Measurements from ENCODE around the gene PACS1.
"Not testable (repeated sequence)": the region's sequence is repeated elsewhere in the genome, so short reads cannot be mapped to it uniquely, and the experiment has no call there.

PACS1 gene

DNA sequence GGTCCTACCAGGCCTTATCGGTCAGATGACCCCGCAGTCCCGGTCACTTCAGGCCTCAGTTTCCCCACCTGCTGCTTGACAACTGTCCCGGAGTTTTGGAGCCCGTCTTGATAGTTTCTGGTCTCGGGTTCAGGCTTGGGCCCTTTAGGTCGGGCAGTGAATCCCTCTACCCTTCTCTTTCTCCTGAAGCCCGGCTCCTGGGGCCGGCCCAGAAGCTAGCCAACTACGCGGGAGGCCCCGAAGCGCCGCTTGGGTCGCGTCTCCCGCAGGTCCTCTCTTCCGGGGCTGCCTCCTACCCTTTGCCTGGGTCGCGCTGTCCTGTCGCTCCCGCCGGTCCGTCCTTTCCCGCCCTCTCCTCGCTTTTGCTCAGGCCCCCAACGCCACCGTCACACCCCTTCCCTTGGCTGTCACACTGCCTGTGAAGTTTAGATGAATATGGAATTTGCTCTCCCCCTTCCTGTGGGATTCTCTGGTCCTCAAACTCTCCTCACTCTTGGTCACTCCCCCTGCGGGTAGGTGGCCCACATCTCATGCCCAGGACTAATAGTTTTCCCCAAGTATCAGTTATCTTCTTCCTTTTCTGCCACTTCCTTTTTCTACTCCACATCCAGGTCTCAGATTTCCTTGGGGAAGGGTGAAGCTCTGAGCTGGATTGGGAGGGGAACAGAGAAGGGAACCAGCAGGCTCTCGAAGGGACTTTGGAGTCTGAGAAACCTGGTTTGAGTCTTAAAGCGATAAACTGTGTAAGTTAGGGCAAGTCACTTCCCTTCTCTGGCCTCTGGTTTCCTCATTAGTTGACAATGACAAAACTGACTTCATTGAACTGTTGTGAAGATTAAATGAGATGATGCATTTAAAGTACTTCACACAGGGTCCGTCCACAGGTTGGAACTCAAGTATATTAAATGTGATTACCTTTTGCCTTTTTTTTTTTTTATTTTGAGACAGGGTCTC is 199.2 kb downstream of the PACS1 start:
- peak overlapping the region; percentile 93 for H3K27ac ChIP-seq
- H4K20me1 ChIP-seq: peaks cover 54% of the 10 kb centered on the region
- H3K27me3 ChIP-seq: no peaks in the 10 kb centered on the region
- no peaks in the 10 kb centered on the region for H3K9me3 ChIP-seq
- peaks cover 25% of the 10 kb centered on the region for H3K4me1 ChIP-seq
- H3K4me2 ChIP-seq: peak overlapping the region; percentile 97
- peak overlapping the region; percentile 81 for H3K4me3 ChIP-seq
- H3K9ac ChIP-seq: peak overlapping the region; percentile 92
- no peak for TF ChIP-seq Cebpa-rat (IDR thresholded peaks at IDR 0.05)
- H3K36me3 ChIP-seq: peaks cover 59% of the 10 kb centered on the region

DNA sequence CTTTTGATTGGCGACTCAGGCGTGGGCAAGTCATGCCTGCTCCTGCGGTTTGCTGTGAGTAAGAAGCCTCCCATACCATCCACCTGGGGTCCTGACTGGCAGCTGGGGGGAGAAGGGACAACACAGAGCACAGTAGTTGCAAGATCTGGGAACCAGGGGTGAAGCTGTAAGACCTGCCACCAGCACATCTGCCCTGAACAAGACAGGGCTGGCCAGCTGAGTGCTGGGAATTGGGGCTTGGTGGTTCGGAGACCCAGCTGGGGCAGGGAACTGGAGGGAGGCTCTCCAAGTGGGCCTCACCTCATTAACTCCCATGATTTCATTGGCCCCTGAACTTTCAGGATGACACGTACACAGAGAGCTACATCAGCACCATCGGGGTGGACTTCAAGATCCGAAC is 201.7 kb downstream of the PACS1 start:
- Histone ChIP-seq H3K4me3 (no peak overlapping the region), H3K4me2 (no peak overlapping the region), H3K36me3 (peaks cover 63% of the 10 kb centered on the region), H4K20me1 (peaks cover 78% of the 10 kb centered on the region), H3K9ac (0 out of 2 replicates have a peak overlapping the region, but pooled peaks have one; percentile 10), H3K27me3 (no peaks in the 10 kb centered on the region), H3K4me1 (peaks cover 37% of the 10 kb centered on the region), H3K9me3 (no peaks in the 10 kb centered on the region), H3K27ac (no peak overlapping the region)
- TF ChIP-seq Cebpa-rat (IDR thresholded peaks at IDR 0.05): no peak

DNA sequence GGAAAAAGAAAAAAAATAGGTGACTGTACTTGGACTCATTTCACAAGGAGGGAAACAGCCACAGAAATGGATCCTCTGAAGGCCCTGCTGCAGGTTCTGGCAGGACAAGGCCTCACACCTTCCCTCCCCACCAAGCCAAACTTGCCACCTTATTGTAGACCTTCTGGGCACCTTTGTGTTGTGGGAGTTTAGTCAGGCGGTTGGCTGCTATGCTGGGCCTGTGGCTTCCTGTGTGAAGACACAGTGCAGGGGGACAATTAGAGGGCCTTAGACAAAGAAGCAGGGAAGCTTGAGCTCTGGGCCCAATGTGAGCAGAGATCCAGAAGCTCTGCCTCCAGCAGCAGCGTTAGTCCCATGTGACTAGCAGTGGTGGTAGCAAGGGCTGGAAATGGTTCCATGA is 202.5 kb downstream of the PACS1 start:
- Histone ChIP-seq H3K4me3 (no peak overlapping the region), H3K4me2 (no peak overlapping the region), H3K4me1 (peaks cover 40% of the 10 kb centered on the region), H3K27me3 (no peaks in the 10 kb centered on the region), H3K27ac (no peak overlapping the region), H3K36me3 (peaks cover 63% of the 10 kb centered on the region), H3K9ac (no peak overlapping the region), H4K20me1 (peaks cover 86% of the 10 kb centered on the region), H3K9me3 (no peaks in the 10 kb centered on the region)
- no peak for TF ChIP-seq Cebpa-rat (IDR thresholded peaks at IDR 0.05)

DNA sequence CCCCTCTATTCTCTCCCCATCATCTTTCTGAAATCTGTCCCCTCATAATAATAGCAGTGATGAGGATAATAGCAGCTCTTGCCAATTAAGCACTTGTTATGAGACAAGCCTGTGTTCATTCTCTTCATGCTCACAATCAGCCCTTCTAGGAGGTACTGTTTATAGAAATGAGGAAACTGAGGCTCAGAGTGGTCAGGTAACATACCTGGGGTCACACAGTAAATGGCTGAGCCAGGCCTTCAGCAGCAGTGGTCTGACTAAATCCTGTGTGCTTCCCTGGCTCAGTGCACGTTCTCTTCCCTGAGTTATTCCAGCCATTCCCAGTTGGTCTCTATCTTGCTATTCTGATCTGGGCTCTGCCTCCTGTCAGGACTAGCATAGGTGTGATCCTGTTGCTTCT is 204.1 kb downstream of the PACS1 start:
- H3K27ac ChIP-seq: no peak overlapping the region
- H3K9me3 ChIP-seq: no peaks in the 10 kb centered on the region
- no peaks in the 10 kb centered on the region for H3K27me3 ChIP-seq
- peaks cover 63% of the 10 kb centered on the region for H3K36me3 ChIP-seq
- no peak overlapping the region for H3K4me2 ChIP-seq
- H3K9ac ChIP-seq: no peak overlapping the region
- no peak overlapping the region for H3K4me3 ChIP-seq
- peaks cover 49% of the 10 kb centered on the region for H3K4me1 ChIP-seq
- peaks cover 85% of the 10 kb centered on the region for H4K20me1 ChIP-seq
- no peak for TF ChIP-seq Cebpa-rat (IDR thresholded peaks at IDR 0.05)

DNA sequence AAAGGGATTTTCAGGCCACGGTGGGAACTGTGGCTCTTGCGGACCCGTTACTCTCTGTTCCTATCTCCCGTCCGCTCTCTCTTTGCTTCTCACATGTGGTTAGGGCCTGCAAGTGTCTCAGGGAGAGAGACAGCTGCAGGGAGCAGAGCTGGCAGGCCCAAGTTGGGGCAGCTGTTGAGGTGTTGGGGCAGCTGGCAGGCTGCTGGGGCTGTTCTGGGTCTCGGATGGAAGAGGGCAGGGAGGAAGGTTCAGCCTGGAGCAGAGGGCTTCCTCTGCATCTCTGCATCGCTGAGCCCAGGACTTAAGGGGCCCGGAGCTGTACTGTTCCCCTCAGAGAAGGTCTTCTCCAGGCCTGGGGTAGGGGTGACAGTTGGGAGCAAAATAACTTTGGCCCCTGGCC is 205.3 kb downstream of the PACS1 start:
- H3K9ac ChIP-seq: no peak overlapping the region
- no peaks in the 10 kb centered on the region for H3K9me3 ChIP-seq
- no peak for TF ChIP-seq Cebpa-rat (IDR thresholded peaks at IDR 0.05)
- H3K4me2 ChIP-seq: no peak overlapping the region; the same call in 1 of the 2 replicates
- H3K36me3 ChIP-seq: peaks cover 61% of the 10 kb centered on the region
- H4K20me1 ChIP-seq: peaks cover 84% of the 10 kb centered on the region
- peaks cover 47% of the 10 kb centered on the region for H3K4me1 ChIP-seq
- H3K4me3 ChIP-seq: no peak overlapping the region
- no peak overlapping the region for H3K27ac ChIP-seq
- H3K27me3 ChIP-seq: no peaks in the 10 kb centered on the region

DNA sequence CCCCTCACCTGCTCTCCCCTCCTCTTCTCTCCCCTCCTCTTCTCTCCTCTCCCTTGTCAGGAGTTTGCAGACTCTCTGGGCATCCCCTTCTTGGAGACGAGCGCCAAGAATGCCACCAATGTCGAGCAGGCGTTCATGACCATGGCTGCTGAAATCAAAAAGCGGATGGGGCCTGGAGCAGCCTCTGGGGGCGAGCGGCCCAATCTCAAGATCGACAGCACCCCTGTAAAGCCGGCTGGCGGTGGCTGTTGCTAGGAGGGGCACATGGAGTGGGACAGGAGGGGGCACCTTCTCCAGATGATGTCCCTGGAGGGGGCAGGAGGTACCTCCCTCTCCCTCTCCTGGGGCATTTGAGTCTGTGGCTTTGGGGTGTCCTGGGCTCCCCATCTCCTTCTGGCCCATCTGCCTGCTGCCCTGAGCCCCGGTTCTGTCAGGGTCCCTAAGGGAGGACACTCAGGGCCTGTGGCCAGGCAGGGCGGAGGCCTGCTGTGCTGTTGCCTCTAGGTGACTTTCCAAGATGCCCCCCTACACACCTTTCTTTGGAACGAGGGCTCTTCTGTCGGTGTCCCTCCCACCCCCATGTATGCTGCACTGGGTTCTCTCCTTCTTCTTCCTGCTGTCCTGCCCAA is 206.0 kb downstream of the PACS1 start:
- Histone ChIP-seq H3K4me1 (peaks cover 49% of the 10 kb centered on the region), H3K27ac (no peak overlapping the region), H3K4me3 (no peak overlapping the region), H4K20me1 (peaks cover 84% of the 10 kb centered on the region), H3K36me3 (peaks cover 54% of the 10 kb centered on the region), H3K9ac (no peak overlapping the region), H3K4me2 (peak overlapping the region; percentile 52), H3K9me3 (no peaks in the 10 kb centered on the region), H3K27me3 (no peaks in the 10 kb centered on the region)
- no peak for TF ChIP-seq Cebpa-rat (IDR thresholded peaks at IDR 0.05)

DNA sequence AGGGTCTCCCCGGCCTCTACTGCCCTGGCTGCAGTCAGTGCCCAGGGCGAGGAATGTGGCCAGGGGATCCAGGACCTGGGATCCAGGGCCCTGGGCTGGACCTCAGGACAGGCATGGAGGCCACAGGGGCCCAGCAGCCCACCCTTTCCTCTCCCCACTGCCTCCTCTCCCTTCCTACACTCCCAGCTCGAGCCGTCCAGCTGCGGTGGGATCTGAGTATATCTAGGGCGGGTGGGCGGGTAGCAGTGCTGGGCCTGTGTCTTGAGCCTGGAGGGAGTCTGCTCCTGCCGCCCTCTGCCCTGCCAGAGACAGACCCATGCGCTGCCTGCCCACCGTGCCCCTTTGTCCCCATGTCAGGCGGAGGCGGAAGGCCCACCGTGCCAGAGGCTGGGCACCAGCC is 206.5 kb downstream of the PACS1 start:
- not testable (repeated sequence) for H3K27ac ChIP-seq, H3K4me3 ChIP-seq, H3K27me3 ChIP-seq, H3K9ac ChIP-seq, H3K9me3 ChIP-seq
- H3K36me3 ChIP-seq: peaks cover 49% of the 10 kb centered on the region
- H3K4me1 ChIP-seq: peaks cover 55% of the 10 kb centered on the region
- H3K4me2 ChIP-seq: peak overlapping the region; percentile 96
- H4K20me1 ChIP-seq: peaks cover 83% of the 10 kb centered on the region

DNA sequence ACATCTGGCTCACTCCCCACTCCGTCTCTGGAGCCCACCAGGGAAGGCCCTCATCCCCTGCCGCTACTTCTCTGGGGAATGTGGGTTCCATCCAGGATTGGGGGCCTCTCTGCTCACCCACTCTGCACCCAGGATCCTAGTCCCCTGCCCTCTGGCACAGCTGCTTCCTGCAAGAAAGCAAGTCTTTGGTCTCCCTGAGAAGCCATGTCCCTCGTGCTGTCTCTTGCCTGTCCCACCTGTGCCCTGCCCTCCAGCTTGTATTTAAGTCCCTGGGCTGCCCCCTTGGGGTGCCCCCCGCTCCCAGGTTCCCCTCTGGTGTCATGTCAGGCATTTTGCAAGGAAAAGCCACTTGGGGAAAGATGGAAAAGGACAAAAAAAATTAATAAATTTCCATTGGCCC is 207.0 kb downstream of the PACS1 start:
- peaks cover 59% of the 10 kb centered on the region for H3K4me1 ChIP-seq
- peak overlapping the region; percentile 96 for H3K4me2 ChIP-seq
- not testable (repeated sequence) for H3K9me3 ChIP-seq, H3K27me3 ChIP-seq, H3K9ac ChIP-seq, H3K27ac ChIP-seq
- peak overlapping the region; percentile 64 for H3K4me3 ChIP-seq
- peaks cover 83% of the 10 kb centered on the region for H4K20me1 ChIP-seq
- peaks cover 45% of the 10 kb centered on the region for H3K36me3 ChIP-seq

DNA sequence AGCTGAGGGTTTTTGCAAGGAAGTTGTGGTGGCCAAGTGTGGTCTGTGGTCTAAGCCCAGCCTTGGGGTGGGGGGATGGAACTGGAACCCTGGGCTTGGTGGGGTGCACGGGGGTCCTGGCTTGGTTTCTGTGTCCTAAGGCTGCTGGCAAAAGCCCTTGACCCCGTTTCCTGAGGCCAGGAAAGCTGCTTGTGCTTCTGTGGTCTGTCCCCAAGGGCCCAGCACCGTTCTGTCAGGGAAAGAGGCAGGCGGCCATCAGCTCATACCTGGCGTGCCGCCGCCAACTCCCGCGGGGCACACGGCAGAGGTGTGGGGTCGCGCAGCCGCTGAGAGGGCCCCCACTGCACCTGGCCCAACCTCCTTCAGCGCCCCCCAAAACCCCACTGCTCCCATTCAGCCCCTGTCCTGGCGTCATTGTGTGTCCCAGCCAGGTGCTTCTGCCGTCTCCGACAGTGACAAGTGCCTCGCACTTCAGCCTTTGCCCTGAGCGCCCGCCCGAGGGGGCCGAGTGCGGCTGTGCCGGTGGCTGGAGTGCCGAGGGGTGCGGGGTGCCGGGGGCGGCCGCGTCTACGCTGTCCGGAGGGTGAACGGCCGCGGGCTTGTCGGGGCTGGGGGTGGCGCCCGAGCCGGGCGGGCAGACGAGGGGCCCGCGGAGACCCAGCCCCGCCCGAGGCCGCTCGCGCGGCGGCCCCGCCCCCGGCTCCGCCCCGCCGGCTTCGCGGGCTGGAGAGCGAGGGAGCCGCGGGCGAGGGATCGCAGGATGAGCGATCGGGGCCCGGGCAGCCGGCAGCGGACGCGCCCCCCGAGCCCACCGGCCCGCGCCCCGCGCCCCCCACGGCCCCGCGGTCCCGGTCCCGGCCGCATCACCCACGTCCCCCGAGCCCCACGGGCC is 207.6 kb downstream of the PACS1 start, which contains the start of gene CNIH2:
TSS of gene CNIH2 (plus strand) at position 705 of the 892 bp plus-strand sequence. CDS start 282 bp downstream, outside the sequence.
- 0 out of 2 replicates have a peak within 1 kb of the TSS, but pooled peaks have one; percentile 3 for H3K27ac ChIP-seq
- no peaks in the 10 kb centered on the region for H3K27me3 ChIP-seq
- peak within 1 kb of the TSS; percentile 96 for H3K4me2 ChIP-seq
- H3K4me1 ChIP-seq: peaks cover 64% of the 10 kb centered on the region
- peaks cover 79% of the 10 kb centered on the region for H4K20me1 ChIP-seq
- H3K4me3 ChIP-seq: peak within 1 kb of the TSS; percentile 64
- no peak for TF ChIP-seq Cebpa-rat (IDR thresholded peaks at IDR 0.05)
- no peaks in the 10 kb centered on the region for H3K9me3 ChIP-seq
- peaks cover 38% of the 10 kb centered on the region for H3K36me3 ChIP-seq
- peak within 1 kb of the TSS; percentile 65 for H3K9ac ChIP-seq
